Measurements from ENCODE around the gene DSG1.
"Not testable (repeated sequence)": the region's sequence is repeated elsewhere in the genome, so short reads cannot be mapped to it uniquely, and the experiment has no call there.

Gene DSG1

GRCh38 chr18:31317860-31318259, at the start of gene DSG1:
DSG1 (plus strand) TSS chr18:31318160; CDS start chr18:31318301, 141 bp downstream.
- in situ Hi-C loops (cut with HindIII; ENCODE audit: low sequenced_read_pairs), result no loop called here

GRCh38 chr18:31268985-31269406, 49.0 kb upstream of the DSG1 start:
- in situ Hi-C loops (cut with HindIII; ENCODE audit: low sequenced_read_pairs), result no loop called here

- in situ Hi-C loops (cut with HindIII; ENCODE audit: low sequenced_read_pairs), result no loop called here
These were observed 48.4 kb upstream of the DSG1 start for GRCh38 chr18:31269566-31269965.

- in situ Hi-C loops (cut with HindIII; ENCODE audit: low sequenced_read_pairs), result no loop called here
These were observed 47.4 kb upstream of the DSG1 start for GRCh38 chr18:31270578-31270977.

GRCh38 chr18:31273812-31274527, 44.0 kb upstream of the DSG1 start:
- in situ Hi-C loops (cut with HindIII; ENCODE audit: low sequenced_read_pairs), result no loop called here

GRCh38 chr18:31274931-31275330, 43.0 kb upstream of the DSG1 start:
- in situ Hi-C loops (cut with HindIII; ENCODE audit: low sequenced_read_pairs), result no loop called here

GRCh38 chr18:31275722-31276463, 42.1 kb upstream of the DSG1 start:
- in situ Hi-C loops (cut with HindIII; ENCODE audit: low sequenced_read_pairs), result no loop called here

GRCh38 chr18:31278609-31279071, 39.3 kb upstream of the DSG1 start:
- in situ Hi-C loops (cut with HindIII; ENCODE audit: low sequenced_read_pairs), result no loop called here

GRCh38 chr18:31280502-31280901, 37.5 kb upstream of the DSG1 start:
- in situ Hi-C loops (cut with HindIII; ENCODE audit: low sequenced_read_pairs), result no loop called here

- in situ Hi-C loops (cut with HindIII; ENCODE audit: low sequenced_read_pairs), result no loop called here
These were observed 36.5 kb upstream of the DSG1 start for GRCh38 chr18:31281437-31281836.

- in situ Hi-C loops (cut with HindIII; ENCODE audit: low sequenced_read_pairs), result not testable (repeated sequence)
These were observed 28.5 kb upstream of the DSG1 start for GRCh38 chr18:31289446-31289845.

GRCh38 chr18:31291688-31292087, 26.3 kb upstream of the DSG1 start:
- in situ Hi-C loops (cut with HindIII; ENCODE audit: low sequenced_read_pairs), result no loop called here

GRCh38 chr18:31294199-31294747, 23.7 kb upstream of the DSG1 start:
- in situ Hi-C loops (cut with HindIII; ENCODE audit: low sequenced_read_pairs), result no loop called here

- in situ Hi-C loops (cut with HindIII; ENCODE audit: low sequenced_read_pairs), result no loop called here
These were observed 20.7 kb upstream of the DSG1 start for GRCh38 chr18:31297248-31297647.

- in situ Hi-C loops (cut with HindIII; ENCODE audit: low sequenced_read_pairs), result no loop called here
These were observed 16.7 kb upstream of the DSG1 start for GRCh38 chr18:31301201-31301655.

- in situ Hi-C loops (cut with HindIII; ENCODE audit: low sequenced_read_pairs), result no loop called here
These were observed 15.0 kb upstream of the DSG1 start for GRCh38 chr18:31302991-31303390.

GRCh38 chr18:31303771-31304170, 14.2 kb upstream of the DSG1 start:
- in situ Hi-C loops (cut with HindIII; ENCODE audit: low sequenced_read_pairs), result no loop called here

- in situ Hi-C loops (cut with HindIII; ENCODE audit: low sequenced_read_pairs), result no loop called here
These were observed 8.8 kb upstream of the DSG1 start for GRCh38 chr18:31309115-31309514.

GRCh38 chr18:31316974-31317373, 986 bp upstream of the DSG1 start:
- in situ Hi-C loops (cut with HindIII; ENCODE audit: low sequenced_read_pairs), result no loop called here

GRCh38 chr18:31321719-31322118, 3.8 kb downstream of the DSG1 start:
- in situ Hi-C loops (cut with HindIII; ENCODE audit: low sequenced_read_pairs), result no loop called here

GRCh38 chr18:31325051-31325450, 7.1 kb downstream of the DSG1 start:
- in situ Hi-C loops (cut with HindIII; ENCODE audit: low sequenced_read_pairs), result no loop called here
